ENCODE data around the gene PBX4.

The PBX4 gene

DNA sequence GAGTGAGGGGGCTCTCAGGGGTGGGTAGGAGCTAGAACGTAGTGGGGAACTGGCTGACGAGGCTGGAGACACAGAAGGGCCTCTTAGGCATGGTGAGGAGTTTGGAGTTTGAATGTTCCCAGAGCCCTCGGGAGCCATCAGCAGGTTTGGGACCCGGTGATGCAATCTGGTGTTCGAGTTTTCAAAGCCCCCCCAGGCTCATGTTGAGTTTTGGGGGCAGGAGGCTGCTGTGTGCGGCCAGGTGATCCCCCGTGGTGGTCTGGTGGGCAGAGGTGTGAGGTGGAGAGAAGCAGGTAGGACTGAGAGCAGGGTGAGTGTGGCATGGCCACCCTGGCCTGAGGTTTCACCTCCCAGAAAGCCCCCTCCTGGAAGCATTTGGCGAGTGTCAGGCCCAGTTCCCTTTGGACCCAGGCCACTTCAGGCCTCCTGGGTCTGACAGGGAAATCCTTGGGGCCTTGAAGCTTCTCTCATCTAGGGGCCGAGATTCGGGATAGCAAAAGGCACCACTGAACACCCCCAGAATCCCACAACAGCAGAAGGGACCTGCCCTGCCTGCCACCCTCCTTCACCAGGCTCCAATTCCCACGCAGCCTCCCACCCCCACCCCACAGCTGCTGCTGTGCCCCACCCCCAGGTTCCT is 88.6 kb downstream of the PBX4 start:
- TF ChIP-seq, protein P1, sequence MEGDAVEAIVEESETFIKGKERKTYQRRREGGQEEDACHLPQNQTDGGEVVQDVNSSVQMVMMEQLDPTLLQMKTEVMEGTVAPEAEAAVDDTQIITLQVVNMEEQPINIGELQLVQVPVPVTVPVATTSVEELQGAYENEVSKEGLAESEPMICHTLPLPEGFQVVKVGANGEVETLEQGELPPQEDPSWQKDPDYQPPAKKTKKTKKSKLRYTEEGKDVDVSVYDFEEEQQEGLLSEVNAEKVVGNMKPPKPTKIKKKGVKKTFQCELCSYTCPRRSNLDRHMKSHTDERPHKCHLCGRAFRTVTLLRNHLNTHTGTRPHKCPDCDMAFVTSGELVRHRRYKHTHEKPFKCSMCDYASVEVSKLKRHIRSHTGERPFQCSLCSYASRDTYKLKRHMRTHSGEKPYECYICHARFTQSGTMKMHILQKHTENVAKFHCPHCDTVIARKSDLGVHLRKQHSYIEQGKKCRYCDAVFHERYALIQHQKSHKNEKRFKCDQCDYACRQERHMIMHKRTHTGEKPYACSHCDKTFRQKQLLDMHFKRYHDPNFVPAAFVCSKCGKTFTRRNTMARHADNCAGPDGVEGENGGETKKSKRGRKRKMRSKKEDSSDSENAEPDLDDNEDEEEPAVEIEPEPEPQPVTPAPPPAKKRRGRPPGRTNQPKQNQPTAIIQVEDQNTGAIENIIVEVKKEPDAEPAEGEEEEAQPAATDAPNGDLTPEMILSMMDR (IDR thresholded peaks at IDR 0.05; ENCODE audit: low read depth, low read length), result no peak
- DNase-seq (ENCODE audit: low read depth in 2 of 2), result no peak
- H3K4me3 ChIP-seq (replicated peaks in 1 of 2; ENCODE audit: low read depth in 2 of 2, low read length in 2 of 2), result no peak overlapping the region

DNA sequence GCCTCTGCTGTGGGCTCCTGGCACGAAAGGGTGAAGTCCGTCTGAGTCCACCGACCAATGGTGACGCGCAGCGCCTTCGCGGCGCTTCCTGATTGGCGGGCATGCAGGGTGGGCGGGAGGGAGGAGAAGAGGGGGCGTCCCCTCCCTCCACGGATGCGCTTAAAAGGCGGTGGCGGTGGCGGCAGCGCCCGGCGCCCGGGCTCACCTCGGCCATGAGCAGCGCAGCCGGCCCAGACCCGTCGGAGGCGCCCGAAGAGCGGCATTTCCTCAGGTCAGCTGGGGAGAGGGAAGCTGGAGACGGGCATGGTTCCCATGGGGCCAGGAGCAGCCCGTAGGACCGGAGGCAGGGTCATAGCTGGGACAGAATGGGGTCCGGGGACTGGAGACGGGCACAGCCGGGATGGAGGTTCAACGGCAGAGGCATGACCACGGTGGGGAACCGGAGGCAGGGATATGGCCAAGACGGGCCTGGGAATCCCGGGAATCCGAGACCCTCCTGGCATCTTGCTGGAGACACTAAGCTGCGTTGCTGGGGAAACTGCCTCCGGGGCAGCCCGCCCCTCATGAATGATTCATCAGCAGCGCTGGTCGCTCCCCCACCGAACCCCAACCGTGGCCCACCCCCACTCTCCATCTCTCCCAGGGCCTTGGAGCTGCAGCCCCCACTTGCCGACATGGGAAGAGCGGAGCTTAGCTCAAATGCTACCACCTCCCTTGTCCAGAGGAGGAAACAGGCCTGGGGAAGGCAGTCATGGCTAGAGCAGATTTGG is 89.6 kb downstream of the PBX4 start, which contains the start of gene YJEFN3:
TSS of gene YJEFN3 (plus strand) at position 191 of the 770 bp plus-strand sequence. CDS start at position 213, 22 bp downstream.
- TF ChIP-seq, protein P1 (IDR thresholded peaks at IDR 0.05; ENCODE audit: low read depth, low read length), result no peak
- H3K4me3 ChIP-seq (replicated peaks in 1 of 2; ENCODE audit: low read depth in 2 of 2, low read length in 2 of 2), result no peak within 1 kb of the TSS

DNA sequence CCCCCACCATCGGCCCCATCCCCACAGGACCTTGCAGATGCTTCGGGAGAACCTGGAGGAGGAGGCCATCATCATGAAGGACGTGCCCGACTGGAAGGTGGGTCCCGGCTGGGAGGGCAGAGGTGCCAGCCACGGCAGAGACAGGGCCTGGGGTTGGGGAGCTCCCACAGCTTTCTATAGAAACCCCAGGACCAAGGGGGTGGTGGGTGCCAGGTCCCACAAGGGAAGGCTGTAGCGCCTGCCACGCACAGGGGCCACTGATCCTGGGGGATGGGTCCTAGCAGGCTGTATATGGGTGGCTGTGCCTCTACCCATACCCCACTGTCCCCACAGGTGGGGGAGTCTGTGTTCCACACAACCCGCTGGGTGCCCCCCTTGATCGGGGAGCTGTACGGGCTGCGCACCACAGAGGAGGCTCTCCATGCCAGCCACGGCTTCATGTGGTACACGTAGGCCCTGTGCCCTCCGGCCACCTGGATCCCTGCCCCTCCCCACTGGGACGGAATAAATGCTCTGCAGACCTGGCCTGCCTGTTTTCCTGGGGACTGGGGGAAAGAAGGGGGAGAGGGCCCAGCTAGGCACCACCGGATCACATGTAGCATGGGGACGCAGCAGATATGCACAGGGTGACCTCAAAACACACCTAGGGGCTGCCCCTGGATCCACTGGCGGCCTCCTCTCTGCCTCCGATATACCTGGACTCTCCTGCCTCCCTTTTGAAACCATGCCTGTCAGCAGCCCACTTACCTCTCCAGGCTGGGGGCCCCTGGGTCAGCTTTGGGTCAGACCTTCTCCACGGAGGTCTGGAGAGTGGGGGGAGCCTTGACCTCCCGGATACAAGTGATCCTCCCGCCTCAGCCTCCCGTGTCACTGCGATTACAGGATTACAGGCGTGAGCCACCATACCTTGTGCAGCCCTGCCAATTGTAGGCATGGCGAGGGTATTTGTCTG is 90.5 kb downstream of the PBX4 start:
- no peak for DNase-seq (ENCODE audit: low read depth in 2 of 2)
- H3K4me3 ChIP-seq (replicated peaks in 1 of 2; ENCODE audit: low read depth in 2 of 2, low read length in 2 of 2), result no peak overlapping the region
- TF ChIP-seq, protein P1 (IDR thresholded peaks at IDR 0.05; ENCODE audit: low read depth, low read length), result no peak

More for the DNA sequence above, 89.6 kb downstream of the PBX4 start, which contains the start of gene YJEFN3:
- no peak for DNase-seq (ENCODE audit: low read depth in 2 of 2)

GRCh38 chr19:19527371-19527656 is 91.2 kb downstream of the PBX4 start:
- TF ChIP-seq, protein P1 (IDR thresholded peaks at IDR 0.05; ENCODE audit: low read depth, low read length), result no peak
- H3K4me3 ChIP-seq (replicated peaks in 1 of 2; ENCODE audit: low read depth in 2 of 2, low read length in 2 of 2), result no peak overlapping the region
- no peak for DNase-seq (ENCODE audit: low read depth in 2 of 2)

DNA sequence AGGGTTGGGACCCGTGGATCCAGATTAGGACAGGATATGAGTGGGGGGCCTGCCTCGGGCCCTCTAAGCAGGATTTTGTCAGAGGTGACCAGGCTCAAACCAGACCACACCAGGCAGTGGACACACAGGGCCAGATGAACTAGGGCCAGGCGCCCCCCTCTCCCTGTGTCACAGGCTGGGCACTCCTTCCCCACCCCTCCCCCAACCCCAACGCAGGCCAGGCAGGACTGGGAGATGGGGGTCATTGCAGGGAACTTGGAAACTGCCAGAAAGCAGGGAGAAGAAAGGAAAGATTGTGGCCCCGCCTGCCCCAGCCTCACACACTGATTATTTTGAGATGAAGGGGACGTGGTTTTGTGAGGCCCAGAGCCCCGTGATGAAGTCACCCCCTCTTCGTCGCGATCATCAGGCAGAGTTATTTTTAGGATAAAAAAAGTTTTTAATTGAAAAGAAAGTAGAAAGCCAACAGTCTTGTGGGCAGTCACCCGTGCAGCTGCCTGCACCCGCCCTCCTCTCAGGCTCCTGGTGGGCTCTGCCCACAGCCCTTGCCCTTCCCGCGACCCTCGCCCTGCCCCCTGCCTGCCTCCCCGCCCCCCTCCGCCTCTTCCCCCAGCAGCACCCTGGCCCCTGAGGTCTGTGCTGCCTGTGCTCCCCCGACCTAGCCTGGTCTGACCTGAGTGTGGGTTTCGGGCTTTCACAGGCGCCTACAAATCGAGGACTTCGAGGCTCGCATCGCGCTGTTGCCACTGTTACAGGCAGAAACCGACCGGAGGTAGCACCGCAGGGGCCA is 91.7 kb downstream of the PBX4 start:
- DNase-seq (ENCODE audit: low read depth in 2 of 2), result no peak
- TF ChIP-seq, protein P1 (IDR thresholded peaks at IDR 0.05; ENCODE audit: low read depth, low read length), result no peak
- H3K4me3 ChIP-seq (replicated peaks in 1 of 2; ENCODE audit: low read depth in 2 of 2, low read length in 2 of 2), result no peak overlapping the region
